ENCODE data around the gene REN. TPM values are rescaled to one million over a fixed set of nuclear protein-coding genes. Genes with fewer than 3 reads are reported as not detected.
A peak's percentile ranks its signal among the peaks of the same experiment; 100 is the strongest.

The REN gene
- total and polyA plus RNA-seq, 8 donors: 0.10 to 2.4 (median 0.20) TPM; not detected in 1

GRCh38 chr1:204154568-204155255 is 11.4 kb downstream of the REN start:
- DNase-seq (no peak), ATAC-seq (no peak)
- Histone ChIP-seq H3K4me1 (peaks cover 3 to 14% of the 10 kb centered on the region in 2 donors), H3K9me3 (no peaks in the 10 kb centered on the region), H3K27me3 (peaks cover 0 to 41% of the 10 kb centered on the region in 2 donors), H3K27ac (no peak overlapping the region), H3K36me3 (no peaks in the 10 kb centered on the region), H3K4me3 (no peak overlapping the region)
- TF ChIP-seq, protein P1, sequence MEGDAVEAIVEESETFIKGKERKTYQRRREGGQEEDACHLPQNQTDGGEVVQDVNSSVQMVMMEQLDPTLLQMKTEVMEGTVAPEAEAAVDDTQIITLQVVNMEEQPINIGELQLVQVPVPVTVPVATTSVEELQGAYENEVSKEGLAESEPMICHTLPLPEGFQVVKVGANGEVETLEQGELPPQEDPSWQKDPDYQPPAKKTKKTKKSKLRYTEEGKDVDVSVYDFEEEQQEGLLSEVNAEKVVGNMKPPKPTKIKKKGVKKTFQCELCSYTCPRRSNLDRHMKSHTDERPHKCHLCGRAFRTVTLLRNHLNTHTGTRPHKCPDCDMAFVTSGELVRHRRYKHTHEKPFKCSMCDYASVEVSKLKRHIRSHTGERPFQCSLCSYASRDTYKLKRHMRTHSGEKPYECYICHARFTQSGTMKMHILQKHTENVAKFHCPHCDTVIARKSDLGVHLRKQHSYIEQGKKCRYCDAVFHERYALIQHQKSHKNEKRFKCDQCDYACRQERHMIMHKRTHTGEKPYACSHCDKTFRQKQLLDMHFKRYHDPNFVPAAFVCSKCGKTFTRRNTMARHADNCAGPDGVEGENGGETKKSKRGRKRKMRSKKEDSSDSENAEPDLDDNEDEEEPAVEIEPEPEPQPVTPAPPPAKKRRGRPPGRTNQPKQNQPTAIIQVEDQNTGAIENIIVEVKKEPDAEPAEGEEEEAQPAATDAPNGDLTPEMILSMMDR (IDR thresholded peaks at IDR 0.05): no peak
- intact Hi-C loops (cut with DNase I): no loop called here

DNA sequence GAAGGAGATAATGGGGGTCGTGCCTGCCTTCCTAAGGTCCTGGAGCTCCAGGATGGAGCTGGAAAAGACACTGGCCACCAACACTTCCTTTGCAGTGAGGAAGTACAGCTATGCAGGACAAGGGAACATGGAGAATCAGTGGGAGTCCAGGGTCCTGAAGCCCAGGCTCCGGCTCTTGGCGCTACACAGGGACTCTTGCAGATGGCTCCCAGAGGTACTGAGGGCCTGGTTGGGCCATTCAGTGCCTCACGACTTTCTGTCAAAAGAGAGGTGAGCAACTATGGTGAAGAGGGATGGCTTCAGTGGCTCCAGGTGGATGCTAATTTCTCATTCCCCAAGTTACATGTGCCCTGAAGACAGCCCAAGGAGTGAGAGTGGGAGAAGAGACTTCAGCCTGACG is 12.5 kb downstream of the REN start:
- DNase-seq (no peak), ATAC-seq (no peak)
- H3K36me3 ChIP-seq: no peaks in the 10 kb centered on the region
- TF ChIP-seq, protein P1 (IDR thresholded peaks at IDR 0.05): no peak
- intact Hi-C loops (cut with DNase I): no loop called here
- H3K27ac ChIP-seq: no peak overlapping the region
- H3K4me3 ChIP-seq: no peak overlapping the region
- H3K4me1 ChIP-seq: peaks cover 3 to 14% of the 10 kb centered on the region in 2 donors
- peaks cover 0 to 41% of the 10 kb centered on the region in 2 donors for H3K27me3 ChIP-seq
- no peaks in the 10 kb centered on the region for H3K9me3 ChIP-seq

DNA sequence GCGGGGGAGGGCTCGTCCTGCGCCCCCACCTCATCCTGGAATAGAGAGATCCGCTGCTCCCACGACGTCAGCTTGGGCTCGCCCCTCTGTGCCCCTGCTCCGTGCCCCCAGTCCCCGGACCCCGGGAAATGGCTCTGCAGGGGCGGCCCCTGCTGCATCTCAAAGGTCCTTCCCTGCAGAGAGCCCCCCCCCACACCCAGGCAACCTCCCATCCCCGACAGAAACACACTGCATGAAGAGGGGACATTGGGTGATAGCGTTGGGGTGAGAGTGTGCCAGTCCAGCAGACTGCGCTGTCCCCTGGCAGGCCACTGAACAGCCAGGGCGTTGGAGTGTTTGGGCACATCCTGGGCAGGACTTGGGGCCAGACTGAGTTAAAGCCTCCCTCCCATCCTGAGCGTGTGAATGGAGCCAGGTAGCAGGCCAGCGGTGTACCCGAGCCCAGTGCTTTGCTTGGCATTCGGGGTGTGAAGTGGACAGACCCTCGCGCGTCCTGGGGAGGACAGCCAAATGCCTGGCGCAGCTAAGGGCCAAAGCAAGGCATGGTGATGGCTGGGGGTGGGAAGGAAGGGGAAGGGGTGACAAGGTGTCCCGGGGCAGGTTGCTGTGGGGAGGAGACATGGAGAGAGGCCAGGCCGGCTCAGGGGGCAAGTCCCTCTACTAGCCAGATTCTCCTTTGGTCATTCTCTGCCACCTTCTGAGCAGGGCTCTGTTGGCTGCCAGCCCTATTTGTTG is 13.7 kb downstream of the REN start:
- no peak for DNase-seq
- no peak overlapping the region for H3K27ac ChIP-seq
- peak; percentile 48 for ATAC-seq
- TF ChIP-seq, protein P1 (IDR thresholded peaks at IDR 0.05): no peak
- intact Hi-C loops (cut with DNase I): no loop called here
- H3K36me3 ChIP-seq: no peaks in the 10 kb centered on the region
- peaks cover 0 to 41% of the 10 kb centered on the region in 2 donors for H3K27me3 ChIP-seq
- no peaks in the 10 kb centered on the region for H3K9me3 ChIP-seq
- peaks cover 3 to 14% of the 10 kb centered on the region in 2 donors for H3K4me1 ChIP-seq
- H3K4me3 ChIP-seq: peak overlapping the region; percentile 54 to 59

- intact Hi-C loops (cut with DNase I): no loop called here
- H3K36me3 ChIP-seq: no peaks in the 10 kb centered on the region
- H3K9me3 ChIP-seq: no peaks in the 10 kb centered on the region
- peak within 1 kb of the TSS in 1 of 2 donors; percentile 7 for H3K27ac ChIP-seq
- H3K27me3 ChIP-seq: peaks cover 0 to 41% of the 10 kb centered on the region in 2 donors
- ATAC-seq (peak; percentile 80), DNase-seq (peak; percentile 40 to 81 (median 67))
- peak within 1 kb of the TSS; percentile 54 to 59 for H3K4me3 ChIP-seq
- TF ChIP-seq, protein P1 (IDR thresholded peaks at IDR 0.05): no peak
- H3K4me1 ChIP-seq: peaks cover 3 to 14% of the 10 kb centered on the region in 2 donors
Measured at GRCh38 chr1:204151552-204152309, 14.4 kb downstream of the REN start, which contains the start of gene ETNK2. ETNK2 (minus strand) TSS chr1:204152044; CDS start chr1:204151852, 192 bp downstream.
